ENCODE measurements around the gene PRPSAP2. TPM values are rescaled to one million over a fixed set of nuclear protein-coding genes. Genes with fewer than 3 reads are reported as not detected.

Gene PRPSAP2
- total and polyA plus RNA-seq, 7 donors: 23.6 to 45.7 (median 30.0) TPM

- Histone ChIP-seq H3K4me1 (peaks cover 0 to 15% (median 9%) of the 10 kb centered on the region in 4 donors), H3K27ac (peak overlapping the region; percentile 0 to 43 (median 23)), H3K4me3 (no peak overlapping the region), H3K27me3 (no peaks in the 10 kb centered on the region), H3K36me3 (peaks cover 0 to 56% (median 6%) of the 10 kb centered on the region in 4 donors), H3K9me3 (no peaks in the 10 kb centered on the region)
- intact Hi-C loops (cut with DNase I): no loop called here
- no peak for DNase-seq
- TF ChIP-seq CTCF (IDR thresholded peaks at IDR 0.05): no peak
- no peak for TF ChIP-seq POLR2A (IDR thresholded peaks at IDR 0.05)
- TF ChIP-seq EP300 (IDR thresholded peaks at IDR 0.05): no peak
- TF ChIP-seq POLR2AphosphoS5 (IDR thresholded peaks at IDR 0.05): no peak
- 91 to 94% methylated on average over 5 of the region's 5 CpGs for WGBS, 2 donors
Observed at GRCh38 chr17:18889658-18890057, 31.7 kb downstream of the PRPSAP2 start.

- peaks cover 0 to 15% (median 9%) of the 10 kb centered on the region in 4 donors for H3K4me1 ChIP-seq
- H3K36me3 ChIP-seq: peaks cover 0 to 52% (median 14%) of the 10 kb centered on the region in 4 donors
- 94 to 95% methylated on average over 6 of the region's 6 CpGs for WGBS, 2 donors
- no peak overlapping the region for H3K27ac ChIP-seq
- H3K4me3 ChIP-seq: no peak overlapping the region
- no peaks in the 10 kb centered on the region for H3K27me3 ChIP-seq
- H3K9me3 ChIP-seq: no peaks in the 10 kb centered on the region
- intact Hi-C loops (cut with DNase I): no loop called here
- no peak for DNase-seq
- TF ChIP-seq POLR2AphosphoS5 (IDR thresholded peaks at IDR 0.05): no peak
- TF ChIP-seq POLR2A (IDR thresholded peaks at IDR 0.05): no peak
- no peak for TF ChIP-seq EP300 (IDR thresholded peaks at IDR 0.05)
- TF ChIP-seq CTCF (IDR thresholded peaks at IDR 0.05): no peak
Observed at GRCh38 chr17:18891541-18891940, 33.6 kb downstream of the PRPSAP2 start.

DNA sequence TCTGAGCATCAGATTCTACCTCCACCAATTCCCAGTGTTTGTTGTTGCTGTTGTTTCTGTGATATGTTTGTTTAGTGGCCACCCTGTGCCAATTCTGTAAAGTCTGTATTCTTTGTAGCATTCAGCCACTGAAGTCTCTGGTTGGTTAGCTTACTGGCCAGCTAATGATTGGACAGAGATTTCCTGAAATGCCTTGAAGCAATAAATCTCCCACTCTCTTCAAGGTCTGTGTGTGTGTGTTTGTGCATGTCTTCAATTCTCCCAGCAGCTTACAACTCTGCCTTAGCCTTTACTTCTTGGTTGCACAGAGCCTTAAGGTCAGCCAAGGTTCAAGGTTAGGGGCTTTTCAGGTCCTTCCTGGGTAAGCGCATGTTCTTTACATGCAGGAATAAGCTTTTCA, 38.2 kb downstream of the PRPSAP2 start:
- Histone ChIP-seq H3K27ac (no peak overlapping the region), H3K9me3 (no peaks in the 10 kb centered on the region), H3K36me3 (peaks cover 0 to 51% (median 16%) of the 10 kb centered on the region in 4 donors), H3K27me3 (no peaks in the 10 kb centered on the region), H3K4me3 (no peak overlapping the region), H3K4me1 (no peaks in the 10 kb centered on the region)
- TF ChIP-seq POLR2A (IDR thresholded peaks at IDR 0.05) (no peak), EP300 (IDR thresholded peaks at IDR 0.05) (no peak), POLR2AphosphoS5 (IDR thresholded peaks at IDR 0.05) (no peak), CTCF (IDR thresholded peaks at IDR 0.05) (no peak)
- 98 to 100% methylated on average over 1 of the region's 1 CpG for WGBS, 2 donors
- intact Hi-C loops (cut with DNase I): no loop called here
- no peak for DNase-seq

GRCh38 chr17:18896947-18897346, 39.0 kb downstream of the PRPSAP2 start:
- 87 to 92% methylated on average over 2 of the region's 2 CpGs for WGBS, 2 donors

More at GRCh38 chr17:18896947-18897346, 39.0 kb downstream of the PRPSAP2 start:
- H3K4me3 ChIP-seq: no peak overlapping the region
- H3K27ac ChIP-seq: no peak overlapping the region
- no peaks in the 10 kb centered on the region for H3K9me3 ChIP-seq
- H3K27me3 ChIP-seq: no peaks in the 10 kb centered on the region
- H3K36me3 ChIP-seq: peaks cover 0 to 43% (median 14%) of the 10 kb centered on the region in 4 donors
- TF ChIP-seq POLR2AphosphoS5 (IDR thresholded peaks at IDR 0.05) (no peak), CTCF (IDR thresholded peaks at IDR 0.05) (no peak), POLR2A (IDR thresholded peaks at IDR 0.05) (no peak), EP300 (IDR thresholded peaks at IDR 0.05) (no peak)
- intact Hi-C loops (cut with DNase I): no loop called here
- DNase-seq: no peak
- no peaks in the 10 kb centered on the region for H3K4me1 ChIP-seq

Data from sigmoid colon (tissue), 7 donors.